Karpas-422 (cell line): ENCODE measurements around the gene TTYH2. TPM values are rescaled to one million over a fixed set of nuclear protein-coding genes. Genes with fewer than 3 reads are reported as not detected.

Source experiments
- DNase-seq: peaks from one replicate; pipeline ENCODE4 v3.0.0-alpha.2; 2015
- H2AFZ ChIP-seq: fragments of 200-600 bp; sonication (generic); 2 replicates; pipeline ENCODE4 v1.6.1; 2014; ENCODE audit warnings: antibody characterized with exemption, low read length, mixed read lengths
- H3K27ac ChIP-seq: fragments of 200-600 bp; sonication (generic); 2 replicates; pipeline ENCODE4 v1.5.1; 2014; ENCODE audit warnings: mild to moderate bottlenecking, low read length, moderate library complexity
- H3K27me3 ChIP-seq: fragments of 200-600 bp; sonication (generic); 2 replicates; pipeline ENCODE4 v1.6.1; 2014; ENCODE audit warnings: low read length, mixed read lengths
- H3K36me3 ChIP-seq: fragments of 200-600 bp; sonication (generic); 2 replicates; pipeline ENCODE4 v1.6.1; 2014; ENCODE audit warnings: low read length, mixed read lengths; ENCODE audit not compliant: insufficient read depth
- H3K4me1 ChIP-seq: fragments of 200-600 bp; sonication (generic); 2 replicates; pipeline ENCODE4 v1.6.1; 2014; ENCODE audit warnings: mild to moderate bottlenecking, low read length, mixed read lengths
- H3K4me2 ChIP-seq: fragments of 200-600 bp; sonication (generic); 2 replicates; pipeline ENCODE4 v1.6.1; 2014; ENCODE audit warnings: low read length, low read depth, mild to moderate bottlenecking; ENCODE audit not compliant: poor library complexity, severe bottlenecking
- H3K4me3 ChIP-seq: fragments of 200-600 bp; sonication (generic); 2 replicates; pipeline ENCODE4 v1.5.1; 2014; ENCODE audit warnings: mild to moderate bottlenecking, antibody characterized with exemption, low read length, mixed read lengths
- H3K79me2 ChIP-seq: fragments of 200-600 bp; sonication (generic); 2 replicates; pipeline ENCODE4 v1.6.1; 2014; ENCODE audit warnings: mild to moderate bottlenecking, low read length, mixed read lengths
- H3K9ac ChIP-seq: fragments of 200-600 bp; sonication (generic); 2 replicates; pipeline ENCODE4 v1.6.0; 2014; ENCODE audit warnings: low read length
- H3K9me2 ChIP-seq: fragments of 200-600 bp; sonication (generic), shearing (Covaris generic); replicated peaks from 2 replicates; pipeline ENCODE4 v1.6.0; 2014; ENCODE audit warnings: mild to moderate bottlenecking, low read length, moderate library complexity; ENCODE audit not compliant: insufficient read depth
- H3K9me3 ChIP-seq: fragments of 300-700, 200-600 bp; sonication (generic); 2 replicates; pipeline ENCODE4 v1.6.1; 2014; ENCODE audit warnings: low read length, mixed read lengths
- H4K20me1 ChIP-seq: fragments of 200-600 bp; sonication (generic); 2 replicates; pipeline ENCODE4 v1.6.1; 2014; ENCODE audit warnings: mild to moderate bottlenecking, antibody characterized with exemption, low read length, low read depth; ENCODE audit not compliant: insufficient read depth
- total RNA-seq: library from RNA; depleted of rRNA; stranded (reverse); fragments of >200 nt; shearing (Covaris generic); gene quantifications from 2 replicates; pipeline ENCODE4 v1.2.3, GENCODE V29; 2014; ENCODE audit warnings: low replicate concordance

TTYH2 gene
- total RNA-seq, 1 experiment from 2014 or later = not detected

- Histone ChIP-seq H3K9ac (no peak overlapping the region), H3K79me2 (no peaks in the 10 kb centered on the region), H2AFZ (no peak overlapping the region), H3K27me3 (no peaks in the 10 kb centered on the region), H3K9me3 (no peaks in the 10 kb centered on the region), H3K27ac (no peak overlapping the region), H3K4me3 (no peak overlapping the region), H3K9me2 (no peaks in the 10 kb centered on the region), H4K20me1 (no peaks in the 10 kb centered on the region), H3K36me3 (no peaks in the 10 kb centered on the region), H3K4me1 (no peaks in the 10 kb centered on the region), H3K4me2 (no peak overlapping the region)
- DNase-seq = no peak
These were observed 36.3 kb upstream of the TTYH2 start for GRCh38 chr17:74177018-74177450.

- no peaks in the 10 kb centered on the region for H3K27me3 ChIP-seq
- no peak overlapping the region for H3K27ac ChIP-seq
- DNase-seq = no peak
- H3K36me3 ChIP-seq = no peaks in the 10 kb centered on the region
- no peaks in the 10 kb centered on the region for H3K9me3 ChIP-seq
- no peaks in the 10 kb centered on the region for H4K20me1 ChIP-seq
- no peaks in the 10 kb centered on the region for H3K79me2 ChIP-seq
- H3K4me2 ChIP-seq = no peak overlapping the region
- no peak overlapping the region for H2AFZ ChIP-seq
- no peak overlapping the region for H3K4me3 ChIP-seq
- no peaks in the 10 kb centered on the region for H3K9me2 ChIP-seq
- no peak overlapping the region for H3K9ac ChIP-seq
- no peaks in the 10 kb centered on the region for H3K4me1 ChIP-seq
These were observed 33.8 kb upstream of the TTYH2 start for GRCh38 chr17:74179576-74179975.

- Histone ChIP-seq H3K4me2 (no peak overlapping the region), H2AFZ (no peak overlapping the region), H4K20me1 (no peaks in the 10 kb centered on the region), H3K27ac (no peak overlapping the region), H3K9ac (no peak overlapping the region), H3K4me3 (no peak overlapping the region), H3K9me2 (no peaks in the 10 kb centered on the region), H3K79me2 (no peaks in the 10 kb centered on the region), H3K27me3 (no peaks in the 10 kb centered on the region), H3K9me3 (no peaks in the 10 kb centered on the region), H3K4me1 (no peaks in the 10 kb centered on the region), H3K36me3 (no peaks in the 10 kb centered on the region)
- no peak for DNase-seq
These were observed 33.0 kb upstream of the TTYH2 start for GRCh38 chr17:74180336-74180735.

GRCh38 chr17:74181341-74181740 lies 32.0 kb upstream of the TTYH2 start:
- H3K36me3 ChIP-seq = no peaks in the 10 kb centered on the region
- DNase-seq = no peak
- no peaks in the 10 kb centered on the region for H3K27me3 ChIP-seq
- no peaks in the 10 kb centered on the region for H3K9me3 ChIP-seq
- no peaks in the 10 kb centered on the region for H3K9me2 ChIP-seq
- H2AFZ ChIP-seq = no peak overlapping the region
- H3K9ac ChIP-seq = no peak overlapping the region
- H3K27ac ChIP-seq = no peak overlapping the region
- H3K4me1 ChIP-seq = no peaks in the 10 kb centered on the region
- no peak overlapping the region for H3K4me3 ChIP-seq
- H4K20me1 ChIP-seq = no peaks in the 10 kb centered on the region
- H3K4me2 ChIP-seq = no peak overlapping the region
- no peaks in the 10 kb centered on the region for H3K79me2 ChIP-seq

GRCh38 chr17:74182041-74182723 lies 31.2 kb upstream of the TTYH2 start:
- DNase-seq = no peak
- H3K9me3 ChIP-seq = no peaks in the 10 kb centered on the region
- no peaks in the 10 kb centered on the region for H3K27me3 ChIP-seq
- no peaks in the 10 kb centered on the region for H3K79me2 ChIP-seq
- H3K36me3 ChIP-seq = no peaks in the 10 kb centered on the region
- H3K4me3 ChIP-seq = no peak overlapping the region
- no peak overlapping the region for H2AFZ ChIP-seq
- H3K4me1 ChIP-seq = no peaks in the 10 kb centered on the region
- no peak overlapping the region for H3K9ac ChIP-seq
- no peaks in the 10 kb centered on the region for H4K20me1 ChIP-seq
- H3K9me2 ChIP-seq = no peaks in the 10 kb centered on the region
- H3K4me2 ChIP-seq = no peak overlapping the region
- H3K27ac ChIP-seq = no peak overlapping the region

GRCh38 chr17:74183411-74183810 lies 30.0 kb upstream of the TTYH2 start:
- no peak overlapping the region for H3K4me2 ChIP-seq
- no peaks in the 10 kb centered on the region for H3K27me3 ChIP-seq
- no peak for DNase-seq
- H3K36me3 ChIP-seq = no peaks in the 10 kb centered on the region
- H3K9me2 ChIP-seq = no peaks in the 10 kb centered on the region
- H3K4me3 ChIP-seq = no peak overlapping the region
- H2AFZ ChIP-seq = no peak overlapping the region
- no peak overlapping the region for H3K27ac ChIP-seq
- no peaks in the 10 kb centered on the region for H4K20me1 ChIP-seq
- H3K4me1 ChIP-seq = no peaks in the 10 kb centered on the region
- no peaks in the 10 kb centered on the region for H3K79me2 ChIP-seq
- H3K9ac ChIP-seq = no peak overlapping the region
- no peaks in the 10 kb centered on the region for H3K9me3 ChIP-seq

GRCh38 chr17:74185571-74186185 lies 27.7 kb upstream of the TTYH2 start:
- no peak for DNase-seq
- Histone ChIP-seq H4K20me1 (no peaks in the 10 kb centered on the region), H3K36me3 (no peaks in the 10 kb centered on the region), H2AFZ (no peak overlapping the region), H3K4me3 (no peak overlapping the region), H3K27me3 (no peaks in the 10 kb centered on the region), H3K9me2 (no peaks in the 10 kb centered on the region), H3K4me2 (no peak overlapping the region), H3K27ac (no peak overlapping the region), H3K4me1 (no peaks in the 10 kb centered on the region), H3K79me2 (no peaks in the 10 kb centered on the region), H3K9ac (no peak overlapping the region), H3K9me3 (no peaks in the 10 kb centered on the region)

GRCh38 chr17:74186498-74186897 lies 26.9 kb upstream of the TTYH2 start:
- Histone ChIP-seq H3K4me3 (no peak overlapping the region), H3K9ac (no peak overlapping the region), H3K79me2 (no peaks in the 10 kb centered on the region), H3K36me3 (no peaks in the 10 kb centered on the region), H3K9me3 (no peaks in the 10 kb centered on the region), H3K4me2 (no peak overlapping the region), H4K20me1 (no peaks in the 10 kb centered on the region), H3K4me1 (no peaks in the 10 kb centered on the region), H3K27ac (no peak overlapping the region), H2AFZ (no peak overlapping the region), H3K9me2 (no peaks in the 10 kb centered on the region), H3K27me3 (no peaks in the 10 kb centered on the region)
- no peak for DNase-seq
